Spleen (tissue), 11 donors: ENCODE data around the gene TPPP. TPM values are rescaled to one million over a fixed set of nuclear protein-coding genes. Genes with fewer than 3 reads are reported as not detected.
A peak's percentile ranks its signal among the peaks of the same experiment; 100 is the strongest.
"Not testable (repeated sequence)": the region's sequence is repeated elsewhere in the genome, so short reads cannot be mapped to it uniquely, and the experiment has no call there.

Experiments used
- DNase-seq: peaks from one replicate; pipeline ENCODE4 v3.0.0-alpha.2; 2020
- H3K27ac ChIP-seq, 8 donors: fragments of 200-600 bp; sonication (generic) in 7 of 8; 1 replicate in 4 of 8; 2 replicates in 4 of 8; pipeline versions ENCODE4 v1.5.0 to v1.8.0; 2016 to 2021; ENCODE audit warnings: inconsistent platforms in 4 of 8, mild to moderate bottlenecking in 4 of 8, moderate library complexity in 1 of 8
- H3K27me3 ChIP-seq, 7 donors: fragments of 200-600 bp; sonication (generic) in 6 of 7; replicated peaks in 1 of 7; 1 replicate in 4 of 7; 2 replicates in 3 of 7; pipeline versions ENCODE4 v1.5.0 to v1.8.0; 2016 to 2021; ENCODE audit warnings: inconsistent platforms in 3 of 7, mild to moderate bottlenecking in 1 of 7
- H3K36me3 ChIP-seq, 6 donors: fragments of 200-600 bp; sonication (generic) in 5 of 6; 1 replicate in 4 of 6; 2 replicates in 2 of 6; pipeline versions ENCODE4 v1.5.0 to v1.8.0; 2016 to 2021; ENCODE audit warnings: inconsistent platforms in 2 of 6
- H3K4me1 ChIP-seq, 6 donors: fragments of 200-600 bp; sonication (generic) in 5 of 6; 1 replicate in 3 of 6; 2 replicates in 3 of 6; pipeline versions ENCODE4 v1.5.0 to v1.8.0; 2016 to 2021; ENCODE audit warnings: inconsistent platforms in 3 of 6
- H3K4me3 ChIP-seq, 8 donors: fragments of 200-600 bp; sonication (generic) in 7 of 8; 1 replicate in 4 of 8; 2 replicates in 4 of 8; pipeline versions ENCODE4 v1.5.0 to v1.8.0; 2016 to 2021; ENCODE audit warnings: inconsistent platforms in 4 of 8, mild to moderate bottlenecking in 4 of 8, moderate library complexity in 2 of 8
- H3K9me3 ChIP-seq, 8 donors: fragments of 200-600 bp; sonication (generic) in 7 of 8; 1 replicate in 4 of 8; 2 replicates in 4 of 8; pipeline versions ENCODE4 v1.5.0 to v1.8.0; 2016 to 2021; ENCODE audit warnings: inconsistent platforms in 4 of 8
- CTCF ChIP-seq, 11 experiments: fragments of 200-600 bp in 7 of 11; fragments of 450-650 bp in 4 of 11; sonication (generic) in 4 of 11; IDR thresholded peaks in 8 of 11; conservative IDR thresholded peaks in 3 of 11; 1 replicate in 7 of 11; 2 replicates in 4 of 11; pipeline versions ENCODE4 v1.4.0 to v1.8.0; 2016 to 2021; ENCODE audit warnings: antibody characterized with exemption in 11 of 11, inconsistent platforms in 4 of 11, mild to moderate bottlenecking in 1 of 11
- POLR2A ChIP-seq, 3 donors: fragments of 450-650 bp; IDR thresholded peaks; one replicate each; pipeline ENCODE4 v1.5.1; 2017; ENCODE audit warnings: antibody characterized with exemption in 3 of 3, mild to moderate bottlenecking in 1 of 3
- POLR2AphosphoS5 ChIP-seq, 3 donors: sonication (generic); formaldehyde crosslinking; IDR thresholded peaks; one replicate each; pipeline ENCODE4 v1.5.1; 2017; ENCODE audit warnings: antibody characterized with exemption in 3 of 3
- WGBS, 5 donors: extraction: QIAGEN DNeasy Blood & Tissue Kit in 3 of 5; methylation state at CpG; one replicate each; pipeline versions ENCODE4 v1.1.5 to v1.1.7; 2013 to 2018; 5-methylcytosine and 5-hydroxymethylcytosine counted together
- intact Hi-C: fragments of 100-400 bp; cut with DNase I; formaldehyde crosslinking; loops from one replicate; pipeline ENCODE4 v1.15.0; 2023; ENCODE audit warnings: low total_unique reads
- polyA plus RNA-seq, 3 donors: library from polyadenylated mRNA; stranded (reverse); fragments of 200-250 nt; gene quantifications; one replicate each; pipeline ENCODE4 v1.2.1, GENCODE V29; 2013
- total RNA-seq, 7 donors: library from RNA; depleted of rRNA in 3 of 7; stranded (reverse); fragments of >200 nt in 3 of 7; fragmentation: NEBNext Ultra II Directional in 4 of 7; extraction: Animal tissue kit (Norgen Biotek cat#: 25700) in 4 of 7; gene quantifications; one replicate each; pipeline versions ENCODE4 v1.1.0 to v1.2.1, GENCODE V29; 2016 to 2021
- donor health status: healthy with polysubstance abuse.
- donor health status: DM: no; HTN: no; CAD: no; lungs with moderate emphysema.
- donor health status: DM: no; HTN: no; CAD: no.
- donor health status: Bipolar disorder and iron deficiency.
- donor health status: healthy.
- donor health status: DM: no; HTN: no; CAD: no.
- donor health status: DM: yes; HTN: yes; CAD: no.

TPPP gene
- total and polyA plus RNA-seq, 10 donors: 0.30 to 12.2 (median 3.9) TPM

GRCh38 chr5:686172-686523, 7.0 kb downstream of the TPPP start:
- H3K36me3 ChIP-seq, intact Hi-C loops, H3K4me1 ChIP-seq, H3K4me3 ChIP-seq, DNase-seq, H3K27ac ChIP-seq, H3K9me3 ChIP-seq: not testable (repeated sequence)
- H3K27me3 ChIP-seq: peaks cover 0 to 22% (median 0%) of the 10 kb centered on the region in 7 donors
- 81 to 98% (median 90%) methylated on average over 10 to 12 of the region's 12 CpGs for WGBS, 5 donors

DNA sequence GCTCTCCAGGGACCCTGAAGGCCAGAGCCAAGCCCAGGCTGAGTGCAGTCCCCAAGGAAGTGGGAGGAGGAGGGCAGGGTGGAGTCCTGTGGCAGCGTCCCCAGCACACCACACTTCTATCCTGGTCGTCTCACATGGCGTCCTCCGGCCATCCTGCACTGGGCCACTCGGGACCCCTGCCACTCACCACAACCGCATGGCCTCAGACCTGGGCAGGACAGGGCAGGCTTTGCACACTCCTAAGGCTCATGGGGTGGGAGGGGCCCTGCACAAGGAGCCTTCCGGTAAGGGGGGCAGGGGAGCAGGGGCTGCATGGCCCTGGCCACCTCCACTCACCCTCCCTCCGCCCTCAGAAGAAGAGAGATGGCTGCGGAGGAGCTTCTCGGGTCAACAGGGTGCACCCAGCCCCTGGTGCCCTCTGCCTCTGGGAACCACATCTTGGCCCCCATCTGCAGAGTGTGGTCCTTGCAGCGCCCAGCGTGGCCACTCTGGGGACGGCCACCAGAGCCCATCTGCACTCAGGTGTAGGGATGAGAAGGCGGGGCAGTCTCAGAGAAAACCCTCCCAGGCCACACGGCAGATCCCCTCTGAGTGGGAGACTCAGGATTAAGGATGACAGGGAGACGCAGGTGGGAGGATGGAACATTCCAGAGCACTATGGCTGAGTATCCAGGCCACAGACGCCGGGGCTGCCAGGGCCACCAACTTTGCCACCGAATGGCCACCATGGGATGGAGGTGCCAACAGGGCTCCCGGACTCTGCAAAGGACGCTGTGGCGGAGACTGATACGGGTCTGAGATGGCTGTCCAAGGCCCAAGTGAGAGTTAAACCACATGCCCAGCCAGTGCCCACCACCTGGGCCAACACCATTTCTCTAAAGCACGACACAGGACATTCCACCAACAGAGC, 7.6 kb downstream of the TPPP start:
- Histone ChIP-seq H3K27me3 (peaks cover 0 to 22% (median 0%) of the 10 kb centered on the region in 7 donors), H3K4me1 (no peaks in the 10 kb centered on the region), H3K4me3 (no peak overlapping the region), H3K27ac (no peak overlapping the region), H3K9me3 (no peaks in the 10 kb centered on the region), H3K36me3 (no peaks in the 10 kb centered on the region)
- intact Hi-C loops: no loop called here
- peak; percentile 61 for DNase-seq
- 78 to 93% (median 89%) methylated on average over 11 to 24 of the region's 24 CpGs for WGBS, 5 donors
- no peak for TF ChIP-seq CTCF (IDR thresholded peaks at IDR 0.05 in 8 of 11, conservative IDR thresholded peaks at IDR 0.05 in 3 of 11)
- TF ChIP-seq POLR2A (IDR thresholded peaks at IDR 0.05): no peak
- no peak for TF ChIP-seq POLR2AphosphoS5 (IDR thresholded peaks at IDR 0.05)

DNA sequence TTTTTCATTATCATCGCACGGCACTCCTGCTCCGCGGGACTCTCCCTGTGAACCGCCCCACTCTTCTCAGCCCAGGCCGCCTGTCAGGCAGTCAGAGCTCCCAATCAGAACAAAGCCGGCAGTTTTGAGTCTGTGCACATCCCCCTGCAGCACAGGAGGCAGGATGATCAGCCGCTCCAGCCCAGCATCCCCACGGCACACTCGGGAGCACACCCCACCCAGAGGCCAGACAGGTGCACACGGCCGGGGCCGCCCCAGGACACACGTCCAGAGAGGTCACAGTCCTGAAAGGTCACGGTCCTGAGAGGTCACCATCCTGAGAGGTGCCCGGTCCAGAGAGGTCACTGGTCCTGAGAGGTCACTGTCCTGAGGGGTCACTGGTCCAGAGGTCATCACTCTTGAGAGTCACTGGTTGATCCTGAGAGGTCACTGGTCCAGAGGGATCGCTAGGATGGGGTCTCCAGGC, 8.4 kb downstream of the TPPP start:
- no peak for TF ChIP-seq CTCF (IDR thresholded peaks at IDR 0.05 in 8 of 11, conservative IDR thresholded peaks at IDR 0.05 in 3 of 11)
- TF ChIP-seq POLR2AphosphoS5 (IDR thresholded peaks at IDR 0.05): no peak
- TF ChIP-seq POLR2A (IDR thresholded peaks at IDR 0.05): no peak
- H3K4me3 ChIP-seq: no peak overlapping the region
- peaks cover 0 to 22% (median 0%) of the 10 kb centered on the region in 7 donors for H3K27me3 ChIP-seq
- intact Hi-C loops: no loop called here
- H3K36me3 ChIP-seq: no peaks in the 10 kb centered on the region
- H3K4me1 ChIP-seq: no peaks in the 10 kb centered on the region
- 74 to 85% (median 82%) methylated on average over 13 to 17 of the region's 17 CpGs for WGBS, 5 donors
- no peaks in the 10 kb centered on the region for H3K9me3 ChIP-seq
- no peak for DNase-seq
- no peak overlapping the region for H3K27ac ChIP-seq

- peaks cover 0 to 27% (median 0%) of the 10 kb centered on the region in 7 donors for H3K27me3 ChIP-seq
- WGBS, 5 donors: 76 to 91% (median 81%) methylated on average over 21 to 30 of the region's 30 CpGs
- H3K36me3 ChIP-seq: no peaks in the 10 kb centered on the region
- no peak for TF ChIP-seq CTCF (IDR thresholded peaks at IDR 0.05 in 8 of 11, conservative IDR thresholded peaks at IDR 0.05 in 3 of 11)
- TF ChIP-seq POLR2A (IDR thresholded peaks at IDR 0.05): no peak
- TF ChIP-seq POLR2AphosphoS5 (IDR thresholded peaks at IDR 0.05): no peak
- H3K27ac ChIP-seq: no peak overlapping the region
- DNase-seq: no peak
- H3K4me1 ChIP-seq: no peaks in the 10 kb centered on the region
- intact Hi-C loops: no loop called here
- no peak overlapping the region for H3K4me3 ChIP-seq
- H3K9me3 ChIP-seq: no peaks in the 10 kb centered on the region
Measured at GRCh38 chr5:683551-684481, 9.3 kb downstream of the TPPP start.

DNA sequence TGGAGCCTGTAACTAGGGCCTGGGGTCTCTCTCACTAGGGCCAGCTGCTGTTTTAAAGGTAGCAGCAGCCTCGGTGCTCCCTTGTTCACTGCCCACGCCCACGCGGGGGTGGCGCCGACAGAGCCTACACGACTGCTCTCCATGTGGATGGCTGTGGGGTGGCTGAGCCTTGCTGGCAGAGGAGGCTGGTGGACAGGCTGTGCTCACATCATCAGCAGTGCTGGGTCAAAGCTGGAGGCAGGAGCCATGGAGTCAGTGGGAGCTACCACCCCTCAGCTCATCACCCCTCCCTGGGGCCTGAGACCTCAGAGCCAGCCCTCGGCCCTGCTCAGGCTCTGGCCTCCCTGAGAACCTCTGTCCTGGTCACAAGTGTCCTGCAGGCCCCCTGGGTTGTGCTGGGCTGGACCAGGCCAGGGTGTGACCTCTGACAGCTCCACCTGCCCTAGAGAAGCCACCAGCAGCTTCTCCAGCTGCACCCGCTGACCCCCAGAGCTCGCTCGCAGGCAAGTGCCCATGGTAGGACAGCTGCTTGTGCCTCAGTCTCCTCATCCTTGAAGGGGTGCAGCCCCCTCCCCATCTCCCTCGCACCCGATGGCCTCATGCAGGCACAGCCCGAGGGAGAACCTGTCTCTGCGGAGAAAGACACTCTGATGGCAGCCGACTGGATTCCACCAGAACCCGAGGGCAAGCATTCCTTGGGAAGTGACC, 10.3 kb downstream of the TPPP start:
- intact Hi-C loops, H3K4me3 ChIP-seq, H3K27ac ChIP-seq, H3K4me1 ChIP-seq, H3K9me3 ChIP-seq, H3K36me3 ChIP-seq: not testable (repeated sequence)
- WGBS, 5 donors: 67 to 87% (median 86%) methylated on average over 3 to 17 of the region's 17 CpGs
- H3K27me3 ChIP-seq: peaks cover 0 to 27% (median 0%) of the 10 kb centered on the region in 7 donors
- DNase-seq: peak; percentile 72

DNA sequence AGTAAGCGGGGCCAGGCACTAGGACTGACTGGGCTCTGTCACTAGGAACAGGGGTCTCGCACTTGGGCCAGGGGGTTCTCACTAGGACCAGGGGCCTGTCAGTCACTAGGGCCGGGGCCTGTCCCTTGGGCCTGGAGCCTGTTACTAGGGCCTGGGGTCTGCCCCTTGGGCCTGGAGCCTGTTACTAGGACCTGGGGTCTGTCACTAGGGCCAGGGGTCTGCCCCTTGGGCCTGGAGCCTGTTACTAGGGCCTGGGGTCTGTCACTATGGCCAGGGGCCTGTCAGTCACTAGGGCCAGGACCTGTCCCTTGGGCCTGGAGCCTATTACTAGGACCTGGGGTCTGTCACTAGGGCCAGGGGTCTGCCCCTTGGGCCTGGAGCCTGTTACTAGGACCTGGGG, 10.9 kb downstream of the TPPP start:
- peak; percentile 31 for DNase-seq
- 71 to 95% (median 88%) methylated on average over 1 to 3 of the region's 3 CpGs; no CpG with 5 or more reads in 2 of the 5 donors for WGBS, 5 donors
- H3K4me3 ChIP-seq, H3K36me3 ChIP-seq, H3K9me3 ChIP-seq, H3K4me1 ChIP-seq, intact Hi-C loops, H3K27ac ChIP-seq: not testable (repeated sequence)
- peaks cover 0 to 27% (median 0%) of the 10 kb centered on the region in 7 donors for H3K27me3 ChIP-seq
